HG02610 (cell line): ENCODE data around the gene MOB3A.
"Not testable (repeated sequence)": the region's sequence is repeated elsewhere in the genome, so short reads cannot be mapped to it uniquely, and the experiment has no call there.

Experiments used
- ATAC-seq: cut with Tn5 transposase; IDR thresholded peaks from one replicate; pipeline ENCODE4 v1.9.1; 2021; ENCODE audit warnings: mild to moderate bottlenecking, moderate library complexity; ENCODE audit not compliant: unreplicated experiment

MOB3A gene

DNA sequence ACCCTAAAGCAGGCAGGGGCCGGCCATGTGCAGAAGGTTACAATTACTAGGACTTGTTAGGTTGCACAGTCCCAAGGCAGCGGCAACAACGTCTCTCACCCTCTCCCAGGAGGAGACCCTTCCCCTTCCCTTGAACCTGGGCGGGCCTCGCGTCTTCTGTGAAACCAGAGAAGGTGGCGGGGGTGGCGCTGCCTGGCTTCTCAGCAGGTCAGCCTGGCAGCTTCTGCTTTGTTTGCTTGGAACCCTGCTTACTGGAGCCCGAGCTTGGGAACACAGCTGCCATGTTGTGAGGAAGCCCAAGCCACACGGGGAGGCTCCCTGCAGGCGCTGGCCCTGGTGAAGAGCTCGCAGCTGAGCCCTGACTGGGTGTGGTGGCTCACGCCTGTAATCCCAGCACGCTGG, 60.5 kb downstream of the MOB3A start:
- no peak for ATAC-seq

DNA sequence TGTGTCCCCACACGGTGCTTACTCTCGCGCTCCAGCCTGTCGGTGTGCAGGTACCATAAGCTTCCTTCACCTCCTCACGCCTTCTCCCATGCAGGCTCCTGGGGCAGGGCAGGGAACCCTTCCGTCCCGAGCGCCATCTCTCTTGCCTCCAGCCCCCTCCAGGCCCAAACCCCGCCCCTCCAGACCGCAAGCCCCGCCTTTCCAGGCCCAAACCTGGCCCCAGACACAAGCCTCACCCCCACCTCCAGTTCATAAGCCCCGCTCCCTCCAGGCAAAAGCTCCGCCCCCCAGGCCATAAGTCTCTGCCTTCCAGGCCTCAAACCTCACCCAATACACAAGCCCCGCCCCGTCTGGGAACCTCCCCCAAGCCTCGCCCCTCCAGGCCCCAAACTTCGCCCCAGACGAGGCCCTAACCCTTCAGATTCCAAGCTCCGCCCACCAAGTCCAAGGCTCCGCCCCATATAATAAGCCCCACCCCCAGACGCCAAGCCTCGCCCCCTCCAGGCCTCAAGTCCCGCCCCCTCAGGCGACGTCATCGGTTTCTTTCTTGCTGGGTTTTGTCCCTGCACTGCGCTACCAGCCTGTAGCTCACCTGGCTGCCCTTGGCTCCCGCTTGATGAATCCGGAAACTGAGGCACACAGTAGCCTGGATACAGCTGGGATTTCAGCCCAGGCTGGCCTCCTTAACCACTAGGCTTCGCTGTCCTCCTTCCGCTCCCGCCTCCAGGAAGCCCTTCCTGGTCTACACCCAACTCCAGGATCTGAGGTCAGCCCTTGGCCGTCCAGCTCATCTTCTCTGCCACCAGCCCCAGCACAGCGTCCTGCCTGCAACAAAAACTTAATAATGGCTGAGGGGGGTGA, 61.2 kb downstream of the MOB3A start:
- no peak for ATAC-seq

DNA sequence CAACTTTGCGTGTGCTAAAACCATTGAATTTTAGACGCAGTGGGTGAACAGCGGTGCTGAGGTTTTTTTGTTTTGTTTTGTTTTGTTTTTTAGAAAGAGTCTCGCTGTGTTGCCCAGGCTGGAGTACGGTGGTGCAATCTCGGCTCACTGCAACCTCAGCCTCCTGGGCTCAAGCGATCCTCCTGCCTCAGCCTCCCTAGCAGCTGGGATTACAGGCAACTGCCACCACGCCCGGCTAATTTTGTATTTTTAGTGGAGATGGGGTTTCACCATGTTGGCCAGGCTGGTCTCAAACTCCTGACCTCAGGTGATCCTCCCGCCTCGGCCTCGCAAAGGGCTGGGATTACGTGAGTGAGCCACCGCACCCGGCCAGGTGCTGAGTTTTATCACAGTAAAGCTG, 61.9 kb downstream of the MOB3A start:
- ATAC-seq: not testable (repeated sequence)

DNA sequence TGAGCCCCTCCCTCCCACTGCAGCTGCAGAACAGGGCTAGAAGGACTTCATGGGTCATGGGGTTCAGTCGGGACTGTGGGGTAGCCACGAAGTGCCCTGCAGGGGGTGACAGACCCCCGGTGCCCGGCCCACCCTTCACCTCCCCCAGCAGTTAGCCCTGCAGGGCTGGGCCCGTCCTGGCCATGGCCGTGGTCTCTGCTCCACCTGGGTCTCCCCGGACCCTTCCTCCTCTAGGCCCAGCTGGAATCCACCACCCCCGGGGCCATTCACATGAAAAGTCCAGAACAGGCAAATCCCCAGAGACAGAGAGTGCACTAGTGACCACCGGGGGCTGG, 62.3 kb downstream of the MOB3A start:
- ATAC-seq: no peak

DNA sequence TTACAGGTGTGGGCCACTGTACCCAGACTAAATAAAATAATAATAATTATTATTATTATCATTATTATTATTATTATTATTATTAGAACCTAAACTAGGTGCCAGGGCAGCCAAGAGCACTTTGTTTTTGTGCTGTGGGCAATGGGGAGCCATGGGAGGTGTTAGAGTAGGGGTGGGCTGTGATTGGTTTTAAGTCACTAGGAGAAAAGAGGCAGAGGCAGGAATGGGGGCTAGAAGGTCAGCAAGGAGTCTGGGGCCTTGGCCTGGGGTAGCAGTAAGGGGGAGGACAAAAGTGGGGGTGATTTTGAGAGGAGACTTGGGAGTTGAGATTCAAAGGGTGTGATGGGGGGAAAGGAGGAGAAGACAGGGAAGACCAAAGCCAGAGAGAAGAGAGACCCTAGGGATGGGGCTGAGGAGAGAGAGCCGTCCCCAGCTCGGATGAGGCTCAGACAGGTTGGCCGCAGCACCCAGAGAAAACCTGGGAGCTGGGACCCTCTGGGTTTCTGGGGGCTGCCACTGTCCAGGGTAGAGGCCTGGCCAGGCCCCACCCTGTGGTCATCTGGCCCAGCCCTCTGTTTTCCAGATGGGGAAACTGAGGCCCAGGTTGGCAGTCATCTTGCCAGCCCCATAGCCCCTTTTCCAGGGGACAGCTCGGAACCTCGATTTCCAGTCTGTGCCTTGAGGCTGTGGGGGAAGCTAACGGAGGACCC, 62.9 kb downstream of the MOB3A start:
- no peak for ATAC-seq

DNA sequence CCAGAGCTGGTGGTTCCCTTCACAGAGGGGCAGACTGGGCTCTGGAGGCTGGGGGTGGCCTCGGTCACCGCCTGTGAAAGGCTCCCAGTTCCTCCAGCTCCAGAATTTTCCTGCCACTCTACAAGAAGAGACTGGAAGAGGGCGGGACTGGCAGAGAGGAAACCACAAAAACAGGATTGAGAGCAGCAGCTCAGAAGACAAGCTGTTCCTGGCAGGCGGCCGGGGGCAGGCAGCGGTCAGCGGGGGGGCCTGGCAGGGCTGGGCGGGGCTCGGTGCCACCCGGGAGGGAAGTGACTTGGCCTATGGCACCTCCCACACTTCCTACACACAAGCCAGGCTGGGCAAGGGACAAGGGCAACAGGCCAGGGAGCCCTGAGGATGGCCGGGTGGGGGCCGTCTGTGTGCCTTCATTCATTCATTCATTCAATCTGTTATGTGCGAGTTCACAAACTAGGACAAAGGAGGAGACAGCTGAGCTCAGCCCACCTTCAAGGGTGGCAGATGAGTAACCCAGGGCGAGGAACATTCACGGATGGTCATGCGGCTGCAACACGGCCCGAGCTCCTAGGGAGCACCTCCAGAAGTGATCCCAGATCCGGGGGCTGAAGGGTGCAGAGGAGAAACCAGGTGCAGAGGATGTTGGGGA, 63.7 kb downstream of the MOB3A start:
- no peak for ATAC-seq

DNA sequence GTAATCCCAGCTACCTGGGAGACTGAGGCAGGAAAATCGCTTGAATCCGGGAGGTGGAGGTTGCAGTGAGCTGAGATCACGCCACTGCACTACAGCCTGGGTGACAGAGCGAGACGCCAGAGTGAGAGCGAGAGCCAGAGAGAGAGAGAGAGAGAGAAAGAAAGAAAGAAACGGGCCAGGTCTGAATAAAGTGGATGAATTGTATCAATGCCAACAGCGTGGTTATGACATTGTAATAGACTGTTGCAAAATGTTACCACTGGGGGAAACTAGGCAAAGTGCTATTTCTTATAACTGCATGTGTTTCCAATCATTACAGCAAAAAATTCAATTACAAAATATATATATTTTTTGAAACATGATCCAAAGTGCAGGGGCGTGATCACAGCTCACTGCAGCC, 68.8 kb downstream of the MOB3A start:
- ATAC-seq: no peak

DNA sequence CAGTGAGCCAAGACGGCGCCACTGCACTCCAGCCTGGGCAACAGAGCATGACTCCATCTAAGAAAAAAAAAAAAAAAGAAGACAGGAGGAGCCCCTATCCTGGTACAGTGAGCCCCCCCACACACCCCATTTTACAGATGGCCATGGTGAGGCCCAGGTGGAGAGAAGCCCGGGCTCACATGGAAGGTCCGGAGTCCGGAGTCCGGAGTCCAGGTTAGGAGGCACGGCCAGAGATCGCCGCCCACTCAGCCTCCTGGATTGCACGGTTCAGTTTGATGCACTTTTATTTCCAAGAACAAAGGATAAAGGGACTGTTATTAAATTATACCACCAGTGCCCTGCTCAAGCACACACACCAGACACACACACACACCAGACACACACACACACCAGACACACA, 69.4 kb downstream of the MOB3A start:
- ATAC-seq: no peak

DNA sequence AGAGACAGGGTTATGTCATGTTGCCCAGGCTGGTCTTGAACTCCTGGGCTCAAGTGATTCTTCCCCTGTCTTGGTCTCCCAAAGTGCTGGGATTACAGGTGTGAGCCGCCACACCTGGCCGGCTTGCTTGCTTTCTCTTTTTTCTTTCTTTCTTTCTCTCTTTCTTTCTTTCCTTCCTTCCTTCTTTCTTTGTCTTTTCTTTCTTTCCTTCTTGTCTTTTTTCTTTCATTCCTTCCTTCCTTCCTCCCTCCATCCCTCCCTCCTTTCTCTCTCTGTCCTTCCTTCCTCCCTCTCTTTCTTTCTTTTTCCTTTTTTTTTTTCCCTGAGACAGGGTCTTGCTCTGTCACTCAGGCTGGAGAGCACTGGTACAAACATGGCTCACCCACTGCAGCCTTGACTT, 73.8 kb downstream of the MOB3A start:
- ATAC-seq: no peak

DNA sequence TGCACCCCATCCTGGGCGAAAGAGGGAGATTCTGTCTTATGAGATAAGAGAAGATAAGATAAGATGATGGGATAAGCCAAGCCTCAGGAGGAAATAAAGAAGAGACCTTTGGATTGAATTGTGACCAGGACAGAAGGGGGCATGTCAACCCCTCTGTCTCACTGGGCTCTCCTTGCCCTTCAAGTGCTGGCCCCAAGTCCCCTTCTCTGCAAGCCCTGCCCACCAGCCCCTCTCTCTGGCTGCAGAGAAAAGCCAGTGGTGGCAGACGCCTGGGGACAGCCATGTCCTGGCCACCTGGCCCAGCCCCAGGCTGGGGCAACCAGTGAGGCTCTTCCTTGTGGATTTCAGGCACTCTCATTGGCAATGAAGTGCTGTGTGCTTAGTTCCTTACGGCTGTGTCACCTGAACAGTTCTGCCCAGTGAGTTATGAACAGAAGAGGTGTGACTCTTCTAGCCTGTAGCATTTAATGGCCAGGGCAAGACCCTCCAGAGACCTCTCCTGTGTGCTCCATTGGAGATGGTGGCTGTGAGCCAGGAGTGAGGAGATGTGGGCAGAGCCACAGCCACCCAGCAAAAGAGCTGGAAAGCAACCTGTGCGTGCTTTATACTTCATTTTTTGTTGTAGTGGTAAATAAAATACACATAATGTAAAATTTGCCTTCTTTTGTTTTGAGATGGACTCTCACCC, 74.5 kb downstream of the MOB3A start:
- ATAC-seq: no peak
